Right kidney (tissue), 1 donor: ENCODE measurements around the gene UBR2.
"Not testable (repeated sequence)": the region's sequence is repeated elsewhere in the genome, so short reads cannot be mapped to it uniquely, and the experiment has no call there.

ENCODE experiments used
- DNase-seq: peaks from one replicate; pipeline ENCODE4 v3.0.0-alpha.2; 2016

UBR2 gene

DNA sequence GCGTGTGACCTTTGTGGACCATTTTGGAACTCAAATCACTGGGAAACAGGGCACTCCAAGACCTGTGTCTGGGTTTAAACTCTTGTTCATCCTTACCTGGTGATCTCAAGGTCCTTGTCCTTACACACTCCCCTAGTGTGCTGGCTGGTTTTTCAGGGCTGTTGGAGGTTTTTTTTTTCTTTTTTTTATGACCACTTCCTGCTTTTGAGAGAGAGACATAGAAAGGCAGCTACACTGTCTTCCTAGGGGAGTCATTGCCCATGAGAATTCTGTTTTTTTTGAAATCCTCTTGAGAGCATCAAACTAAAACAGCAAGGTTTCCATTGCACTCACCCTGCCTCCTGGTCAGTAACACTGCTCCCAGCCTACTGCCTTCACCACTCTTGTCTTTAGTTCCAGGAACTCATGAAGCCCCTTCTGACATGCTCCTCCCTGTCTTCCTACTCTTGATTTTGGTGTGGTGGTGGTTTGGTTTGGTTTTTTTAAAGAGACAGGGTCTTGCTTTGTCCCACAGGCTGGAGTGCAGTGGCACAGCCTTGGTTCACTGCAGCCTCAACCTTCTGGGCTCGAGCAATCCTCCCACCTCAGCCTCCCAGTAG is 130.0 kb downstream of the UBR2 start:
- DNase-seq, result no peak

GRCh38 chr6:42694586-42694985 is 130.8 kb downstream of the UBR2 start:
- DNase-seq, result no peak

DNA sequence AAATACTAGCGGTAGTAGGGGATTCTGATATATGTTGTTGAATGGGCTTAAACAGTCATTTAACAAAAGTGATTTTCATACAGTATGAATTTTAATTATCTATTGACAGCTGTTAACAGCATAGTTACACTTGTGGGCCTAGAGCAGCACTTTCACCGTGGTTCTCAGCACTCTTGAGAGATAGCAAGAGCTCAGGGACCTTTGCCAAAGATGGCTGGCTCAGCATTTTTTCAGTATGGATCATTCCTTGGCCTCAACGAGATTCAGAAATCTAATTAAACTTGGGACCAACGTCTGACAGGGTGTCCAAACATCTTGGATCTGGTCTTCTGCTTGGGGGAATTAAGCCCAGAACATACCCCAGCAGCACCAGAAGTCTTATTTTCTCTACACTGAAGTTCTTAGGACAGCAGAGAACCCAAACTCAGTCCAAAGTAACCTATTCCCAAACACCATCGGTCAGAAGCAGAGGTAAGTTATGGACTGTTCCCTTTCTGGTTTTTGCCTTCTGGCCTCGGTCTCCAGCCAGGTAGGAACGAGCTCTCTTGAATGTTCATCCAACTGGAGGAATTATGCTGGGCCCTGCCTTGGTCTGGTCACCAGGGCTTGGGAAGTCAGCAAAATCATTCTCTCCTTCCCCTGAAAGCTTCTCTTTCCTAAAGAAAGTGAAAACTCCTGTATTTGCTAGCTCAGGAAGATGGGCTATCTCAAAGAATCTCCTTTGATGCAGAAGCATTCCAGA is 132.9 kb downstream of the UBR2 start:
- no peak for DNase-seq

- no peak for DNase-seq
Observed at GRCh38 chr6:42697268-42697655, 133.4 kb downstream of the UBR2 start.

DNA sequence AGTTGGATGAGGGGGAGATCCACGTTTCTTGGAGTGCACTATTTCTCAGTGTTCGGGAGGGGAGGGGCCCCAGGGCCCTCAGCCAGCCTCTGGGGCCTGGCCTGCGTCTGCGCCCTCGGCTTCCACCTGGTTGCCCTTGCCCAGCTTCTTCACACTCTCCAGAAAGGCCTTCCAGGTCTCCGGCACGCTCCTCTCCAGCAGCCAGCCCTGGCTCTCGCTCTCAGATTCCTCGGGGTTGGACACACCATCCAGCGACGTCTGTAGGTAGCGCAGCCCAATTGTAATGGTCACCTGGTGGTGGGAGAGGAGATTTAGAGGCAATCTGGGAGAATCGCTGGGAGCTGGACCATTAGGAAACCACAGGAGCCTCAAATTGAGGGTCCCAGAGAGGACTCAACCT is 134.4 kb downstream of the UBR2 start:
- no peak for DNase-seq

DNA sequence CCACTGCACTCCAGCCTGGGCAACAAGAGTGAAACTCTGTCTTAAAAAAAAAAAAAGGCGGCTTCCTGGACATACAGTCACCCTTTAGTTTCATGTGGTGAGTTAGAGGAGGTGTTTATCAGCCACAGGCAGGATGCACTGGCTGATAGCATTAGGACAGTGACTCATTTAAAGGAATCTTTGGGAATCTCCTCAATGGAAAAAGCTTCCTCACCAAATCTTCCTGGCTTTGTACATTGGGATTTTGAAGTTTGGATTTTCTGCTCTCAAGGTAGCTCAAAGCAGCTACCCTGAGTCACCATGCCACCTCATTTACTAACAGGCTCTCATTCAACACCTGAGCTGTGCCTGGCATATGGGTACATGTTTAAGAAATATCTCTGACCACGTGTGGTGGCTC is 138.4 kb downstream of the UBR2 start:
- no peak for DNase-seq

- not testable (repeated sequence) for DNase-seq
Observed at GRCh38 chr6:42702786-42703185, 139.0 kb downstream of the UBR2 start.

DNA sequence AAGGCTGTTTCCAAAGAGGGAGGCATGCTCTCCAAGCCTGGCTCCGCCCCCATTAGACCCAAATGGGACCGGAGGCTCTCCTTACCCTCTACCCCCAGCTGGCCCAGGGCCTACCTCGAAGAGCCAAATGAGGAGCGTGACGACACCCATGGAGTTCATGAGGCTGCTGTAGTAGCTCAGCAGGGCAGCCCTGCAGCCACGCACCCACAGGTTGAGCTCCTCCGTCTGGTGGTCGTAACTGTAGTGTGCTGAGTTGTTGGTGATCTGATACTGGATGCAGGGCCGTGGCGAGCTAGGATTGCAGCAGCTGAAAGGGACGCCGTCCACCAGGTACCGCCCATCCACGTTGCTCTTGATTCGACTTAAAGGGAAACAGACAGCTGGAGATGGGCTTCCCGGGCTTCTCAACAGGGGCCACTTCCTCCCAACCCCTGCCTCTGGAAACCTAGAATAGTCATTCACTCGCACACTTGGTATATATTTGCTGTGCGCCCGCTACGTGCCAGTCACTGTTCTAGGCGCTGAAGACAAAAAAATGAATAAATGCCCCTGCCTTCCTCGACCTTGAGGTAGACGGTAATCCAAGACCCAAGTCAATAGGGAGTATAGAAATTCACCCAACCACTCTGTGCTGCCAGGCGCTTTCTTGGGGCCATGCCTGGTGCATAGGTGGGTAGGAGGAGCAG is 140.6 kb downstream of the UBR2 start:
- peak; percentile 45 for DNase-seq

DNA sequence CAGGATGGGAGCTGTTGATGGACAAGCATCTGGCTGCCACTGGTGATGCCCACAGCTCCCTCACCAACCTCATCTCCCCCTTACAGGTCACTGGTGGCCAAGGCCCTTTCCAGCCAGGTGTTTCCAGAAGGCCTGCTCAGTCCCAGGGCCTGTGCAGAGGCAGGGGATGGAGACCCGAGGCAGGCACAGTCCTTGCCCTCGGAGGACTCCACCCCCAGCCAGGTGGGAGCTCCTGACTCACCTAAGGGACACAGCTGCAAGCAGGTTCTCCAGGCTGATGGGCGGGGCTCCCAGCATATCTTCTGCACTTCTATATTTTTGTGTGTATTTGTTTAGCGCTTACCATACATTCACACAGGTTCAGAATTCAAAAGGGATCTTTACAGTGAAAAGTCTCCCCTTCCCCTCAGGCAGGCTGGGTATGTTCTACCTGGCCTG is 141.1 kb downstream of the UBR2 start:
- no peak for DNase-seq

- no peak for DNase-seq
Observed at GRCh38 chr6:42707595-42707994, 143.8 kb downstream of the UBR2 start.

GRCh38 chr6:42708096-42708495 is 144.3 kb downstream of the UBR2 start:
- no peak for DNase-seq

- DNase-seq, result no peak
Observed at GRCh38 chr6:42709871-42710270, 146.0 kb downstream of the UBR2 start.

DNA sequence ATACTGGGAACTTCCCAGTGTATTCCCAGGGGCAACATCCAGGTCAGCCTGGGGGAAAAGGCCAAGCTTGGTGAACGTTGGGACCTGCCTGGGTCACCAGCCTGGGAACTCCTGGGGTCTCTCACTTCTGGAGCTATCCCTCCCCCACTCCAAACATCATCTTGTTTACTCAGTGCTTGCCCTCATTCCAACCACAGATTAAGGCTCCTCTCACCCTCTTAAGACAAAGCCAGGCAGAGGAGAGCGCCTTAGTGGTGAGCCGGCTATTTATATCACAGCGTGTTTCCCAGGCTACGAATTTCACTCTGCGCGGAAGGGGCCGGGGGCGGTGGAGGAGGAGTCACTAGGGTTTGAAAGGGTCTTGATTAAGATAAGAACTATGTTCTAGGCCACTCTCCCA is 146.5 kb downstream of the UBR2 start:
- peak; percentile 13 for DNase-seq

DNA sequence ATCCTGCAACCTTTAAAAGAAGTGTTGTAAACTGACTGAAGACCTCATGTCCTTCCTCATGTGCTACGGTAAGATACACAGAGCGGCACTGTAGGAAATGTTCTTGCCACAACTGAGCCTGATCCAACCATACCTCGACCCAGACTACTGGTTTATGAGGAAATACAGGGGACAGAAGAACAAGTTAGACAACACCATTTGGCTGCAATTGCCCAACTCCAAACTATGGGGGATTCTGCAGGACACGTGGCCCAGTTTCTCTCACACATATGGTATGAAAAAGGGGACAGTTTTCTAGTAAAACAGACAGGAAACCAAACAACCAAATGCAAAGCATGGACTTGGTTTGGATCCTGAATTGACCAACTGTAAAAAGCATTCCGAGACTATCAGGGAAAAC is 148.1 kb downstream of the UBR2 start:
- no peak for DNase-seq

DNA sequence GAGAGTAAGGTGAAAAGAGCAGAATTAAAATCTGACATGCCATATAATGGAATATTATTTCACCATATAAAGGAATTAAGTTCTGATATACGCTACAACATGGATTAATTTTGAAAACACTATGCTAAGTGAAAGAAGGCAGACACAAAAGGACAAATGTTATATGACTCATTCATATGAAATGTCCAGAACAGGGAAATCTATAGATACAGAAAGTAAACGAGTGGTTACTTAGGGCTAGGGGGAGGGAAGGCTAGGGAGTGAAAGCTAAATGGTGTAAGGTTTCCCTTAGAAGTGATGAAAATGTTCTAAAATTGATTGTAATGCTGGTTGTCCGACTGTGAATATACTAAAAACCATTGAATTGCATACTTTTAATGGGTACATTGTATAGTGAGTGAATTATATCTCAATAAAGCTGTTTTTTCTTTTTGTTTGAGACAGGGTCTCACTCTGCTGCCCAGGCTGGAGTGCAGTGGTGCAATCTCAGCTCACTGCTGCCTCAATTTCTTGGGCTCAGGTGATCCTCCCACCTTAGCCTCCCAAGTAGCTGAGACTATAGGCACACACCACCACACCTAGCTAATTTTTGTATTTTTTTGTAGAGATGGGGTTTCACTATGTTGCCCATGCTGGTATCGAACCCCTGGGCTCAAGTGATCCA is 150.4 kb downstream of the UBR2 start:
- no peak for DNase-seq

DNA sequence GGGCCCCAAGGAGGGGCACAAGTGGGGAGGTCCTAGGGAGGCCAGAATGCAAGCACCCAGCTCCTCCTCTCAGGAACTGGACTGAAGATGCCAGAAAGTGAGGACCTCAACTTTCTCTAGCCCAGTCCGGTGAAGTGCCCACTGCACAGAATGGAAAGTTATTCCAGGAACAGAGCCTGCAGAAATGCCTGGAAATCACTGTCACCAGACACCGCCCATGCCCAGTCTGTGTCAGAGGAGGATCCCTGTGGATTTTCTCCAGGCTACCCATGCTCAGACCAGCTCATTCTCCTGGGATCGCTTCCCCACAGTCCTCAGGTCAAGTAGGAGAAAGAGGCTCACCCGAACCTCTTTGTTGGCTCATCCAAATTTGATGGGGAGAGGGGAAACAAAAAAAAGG is 152.0 kb downstream of the UBR2 start:
- no peak for DNase-seq

DNA sequence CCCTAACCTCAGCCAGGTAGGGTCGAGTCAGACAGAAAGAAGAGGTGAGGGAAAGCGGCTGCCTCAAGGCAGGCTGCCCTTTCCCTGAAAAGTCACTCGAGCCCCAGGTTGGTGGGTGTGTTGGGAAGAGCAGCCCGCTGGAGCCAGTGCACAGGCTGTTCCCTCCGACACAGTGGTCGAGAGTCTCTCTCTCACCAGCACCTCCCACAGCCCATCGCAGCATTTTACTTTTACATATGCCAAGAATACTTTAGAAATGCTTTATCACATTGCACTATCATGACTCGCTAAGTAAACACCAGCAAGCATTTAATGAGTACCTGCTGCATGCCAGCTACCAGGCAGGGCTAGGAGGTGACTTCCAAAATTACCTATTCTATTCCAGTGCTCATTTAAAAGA is 156.9 kb downstream of the UBR2 start:
- no peak for DNase-seq

DNA sequence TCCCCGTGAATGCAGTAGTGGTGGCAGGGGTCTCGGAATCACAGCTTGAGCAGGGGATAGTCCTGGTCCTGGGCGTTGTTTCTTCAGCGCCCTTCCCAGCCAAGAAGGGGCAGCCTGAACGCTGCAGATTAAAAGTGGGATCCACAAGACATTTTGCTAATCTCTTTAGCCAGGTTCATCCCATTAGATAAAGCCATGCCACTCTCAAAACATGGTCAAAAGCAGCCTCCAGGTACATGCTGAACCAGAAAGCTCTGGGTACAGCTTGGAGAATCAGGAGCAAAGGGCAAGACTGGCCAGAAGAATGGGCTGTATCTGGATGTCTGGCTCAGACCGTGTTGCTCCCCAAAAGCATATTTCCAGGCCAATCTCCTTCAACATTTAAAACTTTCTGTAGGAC is 158.7 kb downstream of the UBR2 start, which contains the start of gene PRPH2:
Gene PRPH2, minus strand, starts transcription at position 101 of the 400 bp plus-strand sequence. CDS start 263 bp downstream, outside the sequence.
- no peak for DNase-seq

GRCh38 chr6:42724825-42725224 is 161.0 kb downstream of the UBR2 start:
- DNase-seq, result no peak

DNA sequence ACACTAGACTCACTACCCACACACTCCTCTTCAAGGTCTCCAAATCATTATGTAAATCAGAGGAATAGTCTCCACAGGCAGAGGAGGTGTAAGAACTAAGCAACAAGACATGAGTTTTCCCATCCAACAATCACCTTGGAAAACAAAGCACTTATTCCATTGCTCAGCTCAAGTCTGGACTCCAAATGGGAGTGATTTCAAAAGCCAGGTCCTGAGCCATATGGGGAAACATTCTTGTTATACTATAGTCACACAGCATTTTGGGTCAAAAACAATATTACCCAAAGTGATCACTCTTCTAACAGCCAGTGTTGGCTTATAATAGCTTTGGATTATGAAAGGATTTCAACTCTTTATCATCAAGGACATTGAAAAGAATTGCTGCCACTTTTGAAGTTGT is 162.2 kb downstream of the UBR2 start:
- no peak for DNase-seq

DNA sequence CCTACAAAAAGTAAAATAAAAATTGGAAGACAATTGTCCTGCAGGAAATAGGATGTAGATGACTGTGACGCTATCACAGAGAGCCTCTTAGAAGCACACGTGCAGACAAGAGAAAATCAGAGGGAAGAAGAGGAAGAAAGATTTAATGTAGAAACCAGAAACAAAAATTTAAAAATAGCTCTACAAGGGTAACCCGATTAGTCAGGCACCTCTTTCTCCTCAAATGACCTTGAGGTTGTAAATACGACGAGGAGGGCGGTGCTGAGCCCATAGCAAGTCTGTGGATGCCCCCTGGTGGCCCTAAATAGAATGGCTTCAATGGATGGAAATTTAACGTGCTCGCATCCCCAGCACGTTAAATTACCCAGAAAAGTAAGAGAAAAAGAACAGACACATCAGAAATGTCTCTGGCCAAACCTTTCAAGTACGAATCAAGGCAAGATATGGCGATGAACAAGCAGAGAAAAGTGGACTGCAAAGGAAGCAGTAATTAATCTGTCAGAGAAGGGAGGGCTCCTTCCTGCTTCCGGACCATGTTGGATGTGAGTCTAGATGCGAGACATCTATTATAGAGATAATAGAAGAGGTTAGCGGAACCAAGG is 162.8 kb downstream of the UBR2 start:
- DNase-seq, result peak; percentile 84

DNA sequence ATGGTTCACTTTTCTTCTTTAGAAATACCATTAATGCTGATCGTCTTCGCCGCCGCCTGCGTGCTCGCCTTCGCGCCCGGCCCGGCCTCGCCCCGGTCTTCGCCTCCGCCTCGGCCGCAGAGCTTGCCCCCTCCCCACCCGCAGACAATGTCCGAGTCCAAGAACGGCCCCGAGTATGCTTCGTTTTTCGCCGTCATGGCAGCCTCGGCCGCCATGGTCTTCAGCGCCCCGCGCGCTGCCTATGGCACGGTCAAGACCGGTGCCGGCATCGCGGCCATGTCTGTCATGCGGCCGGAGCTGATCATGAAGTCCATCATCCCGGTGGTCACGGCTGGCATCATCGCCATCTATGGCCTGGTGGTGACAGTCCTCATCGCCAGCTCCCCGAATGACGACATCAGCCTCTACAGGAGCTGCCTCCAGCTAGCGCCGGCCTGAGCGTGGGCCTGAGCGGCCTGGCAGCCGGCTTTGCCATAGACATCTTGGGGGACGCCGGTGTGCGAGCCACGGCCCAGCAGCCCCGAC is 163.3 kb downstream of the UBR2 start:
- DNase-seq, result peak; percentile 85
